OCI-LY3 (cell line): ENCODE measurements around the gene STARD13.

ENCODE experiments used
- EZH2phosphoT487 ChIP-seq: fragments of 200-600 bp; shearing (Covaris generic); IDR thresholded peaks from 2 replicates; pipeline ENCODE4 v1.6.1; 2018; ENCODE audit warnings: antibody characterized with exemption, mixed run types, low read depth
- TF ChIP-seq, protein P1 (sequence below): fragments of 200-600, 300-600 bp; sonication (generic); IDR thresholded peaks from 2 replicates; pipeline ENCODE4 v1.5.1; 2014; ENCODE audit warnings: antibody characterized with exemption, low read length, low read depth

- TF ChIP-seq EZH2phosphoT487: no peak
- TF ChIP-seq, protein P1, sequence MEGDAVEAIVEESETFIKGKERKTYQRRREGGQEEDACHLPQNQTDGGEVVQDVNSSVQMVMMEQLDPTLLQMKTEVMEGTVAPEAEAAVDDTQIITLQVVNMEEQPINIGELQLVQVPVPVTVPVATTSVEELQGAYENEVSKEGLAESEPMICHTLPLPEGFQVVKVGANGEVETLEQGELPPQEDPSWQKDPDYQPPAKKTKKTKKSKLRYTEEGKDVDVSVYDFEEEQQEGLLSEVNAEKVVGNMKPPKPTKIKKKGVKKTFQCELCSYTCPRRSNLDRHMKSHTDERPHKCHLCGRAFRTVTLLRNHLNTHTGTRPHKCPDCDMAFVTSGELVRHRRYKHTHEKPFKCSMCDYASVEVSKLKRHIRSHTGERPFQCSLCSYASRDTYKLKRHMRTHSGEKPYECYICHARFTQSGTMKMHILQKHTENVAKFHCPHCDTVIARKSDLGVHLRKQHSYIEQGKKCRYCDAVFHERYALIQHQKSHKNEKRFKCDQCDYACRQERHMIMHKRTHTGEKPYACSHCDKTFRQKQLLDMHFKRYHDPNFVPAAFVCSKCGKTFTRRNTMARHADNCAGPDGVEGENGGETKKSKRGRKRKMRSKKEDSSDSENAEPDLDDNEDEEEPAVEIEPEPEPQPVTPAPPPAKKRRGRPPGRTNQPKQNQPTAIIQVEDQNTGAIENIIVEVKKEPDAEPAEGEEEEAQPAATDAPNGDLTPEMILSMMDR: no peak
Observed at GRCh38 chr13:33326246-33326645, 40.7 kb upstream of the STARD13 start.
